ENCODE measurements around the gene ZNF350. TPM values are rescaled to one million over a fixed set of nuclear protein-coding genes. Genes with fewer than 3 reads are reported as not detected.

The ZNF350 gene
- total RNA-seq, 2 donors from 2014 or later, result 31.3 to 34.6 TPM

- intact Hi-C loops (cut with DNase I), result no loop called here
Observed at GRCh38 chr19:52022193-52022592, 35.6 kb upstream of the ZNF350 start.

GRCh38 chr19:52020506-52020905 lies 33.9 kb upstream of the ZNF350 start:
- Histone ChIP-seq H3K9me3 (no peaks in the 10 kb centered on the region), H3K27me3 (replicated peaks; ENCODE audit: insufficient read depth) (no peaks in the 10 kb centered on the region), H3K4me3 (no peak overlapping the region), H3K36me3 (peaks cover 14 to 21% of the 10 kb centered on the region in 2 donors), H3K4me1 (replicated peaks) (no peaks in the 10 kb centered on the region), H3K27ac (no peak overlapping the region)
- TF ChIP-seq POLR2A (IDR thresholded peaks at IDR 0.05), result no peak
- no peak for TF ChIP-seq POLR2AphosphoS5 (IDR thresholded peaks at IDR 0.05)
- TF ChIP-seq, protein P1, sequence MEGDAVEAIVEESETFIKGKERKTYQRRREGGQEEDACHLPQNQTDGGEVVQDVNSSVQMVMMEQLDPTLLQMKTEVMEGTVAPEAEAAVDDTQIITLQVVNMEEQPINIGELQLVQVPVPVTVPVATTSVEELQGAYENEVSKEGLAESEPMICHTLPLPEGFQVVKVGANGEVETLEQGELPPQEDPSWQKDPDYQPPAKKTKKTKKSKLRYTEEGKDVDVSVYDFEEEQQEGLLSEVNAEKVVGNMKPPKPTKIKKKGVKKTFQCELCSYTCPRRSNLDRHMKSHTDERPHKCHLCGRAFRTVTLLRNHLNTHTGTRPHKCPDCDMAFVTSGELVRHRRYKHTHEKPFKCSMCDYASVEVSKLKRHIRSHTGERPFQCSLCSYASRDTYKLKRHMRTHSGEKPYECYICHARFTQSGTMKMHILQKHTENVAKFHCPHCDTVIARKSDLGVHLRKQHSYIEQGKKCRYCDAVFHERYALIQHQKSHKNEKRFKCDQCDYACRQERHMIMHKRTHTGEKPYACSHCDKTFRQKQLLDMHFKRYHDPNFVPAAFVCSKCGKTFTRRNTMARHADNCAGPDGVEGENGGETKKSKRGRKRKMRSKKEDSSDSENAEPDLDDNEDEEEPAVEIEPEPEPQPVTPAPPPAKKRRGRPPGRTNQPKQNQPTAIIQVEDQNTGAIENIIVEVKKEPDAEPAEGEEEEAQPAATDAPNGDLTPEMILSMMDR (IDR thresholded peaks at IDR 0.05), result no peak
- WGBS, result 87% methylated on average over 4 of the region's 4 CpGs
- no peak for DNase-seq (ENCODE audit: low spot score)
- intact Hi-C loops (cut with DNase I), result no loop called here

More at GRCh38 chr19:52022193-52022592, 35.6 kb upstream of the ZNF350 start:
- WGBS, result 98% methylated on average over 15 of the region's 15 CpGs
- no peaks in the 10 kb centered on the region for H3K9me3 ChIP-seq
- H3K4me3 ChIP-seq, result no peak overlapping the region
- H3K4me1 ChIP-seq (replicated peaks), result no peaks in the 10 kb centered on the region
- DNase-seq (ENCODE audit: low spot score), result no peak
- TF ChIP-seq POLR2A (IDR thresholded peaks at IDR 0.05) (no peak), POLR2AphosphoS5 (IDR thresholded peaks at IDR 0.05) (no peak)
- TF ChIP-seq, protein P1 (IDR thresholded peaks at IDR 0.05), result no peak
- H3K27ac ChIP-seq, result no peak overlapping the region
- peaks cover 10 to 12% of the 10 kb centered on the region in 2 donors for H3K36me3 ChIP-seq
- no peaks in the 10 kb centered on the region for H3K27me3 ChIP-seq (replicated peaks; ENCODE audit: insufficient read depth)

- no peak for DNase-seq (ENCODE audit: low spot score)
- no peaks in the 10 kb centered on the region for H3K36me3 ChIP-seq
- no peaks in the 10 kb centered on the region for H3K9me3 ChIP-seq
- TF ChIP-seq, protein P1 (IDR thresholded peaks at IDR 0.05), result no peak
- no peak for TF ChIP-seq POLR2AphosphoS5 (IDR thresholded peaks at IDR 0.05)
- no peak for TF ChIP-seq POLR2A (IDR thresholded peaks at IDR 0.05)
- H3K27me3 ChIP-seq (replicated peaks; ENCODE audit: insufficient read depth), result no peaks in the 10 kb centered on the region
- no peaks in the 10 kb centered on the region for H3K4me1 ChIP-seq (replicated peaks)
- intact Hi-C loops (cut with DNase I), result no loop called here
- no peak overlapping the region for H3K4me3 ChIP-seq
- WGBS, result 85% methylated on average over 1 of the region's 1 CpG
- H3K27ac ChIP-seq, result no peak overlapping the region
Observed at GRCh38 chr19:52010674-52011073, 24.0 kb upstream of the ZNF350 start.

- TF ChIP-seq POLR2A (IDR thresholded peaks at IDR 0.05) (peak; percentile 45), POLR2AphosphoS5 (IDR thresholded peaks at IDR 0.05) (peak; percentile 91)
- TF ChIP-seq, protein P1 (IDR thresholded peaks at IDR 0.05), result no peak
- no peaks in the 10 kb centered on the region for H3K27me3 ChIP-seq (replicated peaks; ENCODE audit: insufficient read depth)
- H3K36me3 ChIP-seq, result no peaks in the 10 kb centered on the region
- no peaks in the 10 kb centered on the region for H3K4me1 ChIP-seq (replicated peaks)
- H3K9me3 ChIP-seq, result no peaks in the 10 kb centered on the region
- DNase-seq (ENCODE audit: low spot score), result peak; percentile 91
- peak within 1 kb of the TSS; percentile 89 to 92 for H3K27ac ChIP-seq
- under 1% methylated on average over 44 of the region's 44 CpGs for WGBS
- intact Hi-C loops (cut with DNase I), result loop anchor here (5.0 kb wide), 1 partner anchor 39 kb away; the partner anchor contains the start of gene ZNF432
- H3K4me3 ChIP-seq, result peak within 1 kb of the TSS; percentile 74 to 79
Observed at GRCh38 chr19:52007806-52008557, 21.3 kb upstream of the ZNF350 start, which contains the start of gene ZNF615. TSS of gene ZNF615 (minus strand) at chr19:52008211. CDS start at chr19:52003711, 4,500 bp downstream.

- Histone ChIP-seq H3K36me3 (no peaks in the 10 kb centered on the region), H3K4me3 (peak overlapping the region; percentile 74 to 79), H3K27ac (peak overlapping the region; percentile 89 to 92), H3K9me3 (no peaks in the 10 kb centered on the region), H3K4me1 (replicated peaks) (no peaks in the 10 kb centered on the region), H3K27me3 (replicated peaks; ENCODE audit: insufficient read depth) (no peaks in the 10 kb centered on the region)
- WGBS, result 4% methylated on average over 9 of the region's 9 CpGs
- intact Hi-C loops (cut with DNase I), result loop anchor here (5.0 kb wide), 1 partner anchor 40 kb away; the partner anchor contains the start of gene ZNF432
- DNase-seq (ENCODE audit: low spot score), result no peak
- TF ChIP-seq, protein P1 (IDR thresholded peaks at IDR 0.05), result no peak
- no peak for TF ChIP-seq POLR2A (IDR thresholded peaks at IDR 0.05)
- no peak for TF ChIP-seq POLR2AphosphoS5 (IDR thresholded peaks at IDR 0.05)
Observed at GRCh38 chr19:52007451-52007805, 20.8 kb upstream of the ZNF350 start.
